Spinal cord (tissue), 10 donors: ENCODE results near the gene DNAJC6. TPM values are rescaled to one million over a fixed set of nuclear protein-coding genes. Genes with fewer than 3 reads are reported as not detected.

ENCODE experiments used
- DNase-seq, 6 donors: peaks; one replicate each; pipeline versions ENCODE4 v3.0.0 to v3.0.0-alpha.2; 2013 to 2015; ENCODE audit warnings: low spot score in 6 of 6, low read depth in 4 of 6
- H3K27ac ChIP-seq: one replicate; pipeline ENCODE4 v1.5.1; 2013; ENCODE audit warnings: low read depth, low read length, control low read depth
- H3K27me3 ChIP-seq: one replicate; pipeline ENCODE4 v1.6.1; 2013; ENCODE audit warnings: low read length; ENCODE audit not compliant: control insufficient read depth, insufficient read depth
- H3K36me3 ChIP-seq: one replicate; pipeline ENCODE4 v1.6.1; 2013; ENCODE audit warnings: low read length; ENCODE audit not compliant: control insufficient read depth, insufficient read depth
- H3K4me1 ChIP-seq: one replicate; pipeline ENCODE4 v1.6.1; 2013; ENCODE audit warnings: low read length; ENCODE audit not compliant: control insufficient read depth, insufficient read depth
- H3K4me3 ChIP-seq: one replicate; pipeline ENCODE4 v1.5.1; 2013; ENCODE audit warnings: low read depth, low read length, control low read depth
- H3K9me3 ChIP-seq: one replicate; pipeline ENCODE4 v1.6.1; 2013; ENCODE audit warnings: low read length; ENCODE audit not compliant: control insufficient read depth, insufficient read depth
- WGBS: methylation state at CpG from one replicate; pipeline ENCODE4 v1.1.5; 2013; ENCODE audit warnings: missing lambda C conversion rate; ENCODE audit not compliant: insufficient coverage; 5-methylcytosine and 5-hydroxymethylcytosine counted together
- polyA plus RNA-seq, 2 donors: library from polyadenylated mRNA; unstranded; fragments of 120-200 nt; gene quantifications; one replicate each; pipeline ENCODE4 v1.2.1, GENCODE V29; 2013; ENCODE audit not compliant: insufficient read length in 2 of 2
- total RNA-seq, 2 donors: library from RNA; depleted of rRNA in 1 of 2; stranded (reverse); fragments of 120-200 nt in 1 of 2; fragments of >200 nt in 1 of 2; gene quantifications; one replicate each; pipeline versions ENCODE4 v1.2.3 to v1.2.4, GENCODE V29; 2013 to 2014
- donor health status: healthy.

Gene DNAJC6
- total and polyA plus RNA-seq, 4 donors = 34.5 to 158 (median 116) TPM

- no peak overlapping the region for H3K4me3 ChIP-seq
- DNase-seq = no peak
- no peaks in the 10 kb centered on the region for H3K4me1 ChIP-seq
- peaks cover 15% of the 10 kb centered on the region for H3K36me3 ChIP-seq
- H3K9me3 ChIP-seq = no peaks in the 10 kb centered on the region
- WGBS = 67% methylated on average over 1 of the region's 3 CpGs
- H3K27me3 ChIP-seq = no peaks in the 10 kb centered on the region
- H3K27ac ChIP-seq = no peak overlapping the region
Measured at GRCh38 chr1:65388908-65389695, 79.8 kb downstream of the DNAJC6 start.

- no peaks in the 10 kb centered on the region for H3K4me1 ChIP-seq
- peaks cover 20% of the 10 kb centered on the region for H3K36me3 ChIP-seq
- no peak overlapping the region for H3K4me3 ChIP-seq
- H3K9me3 ChIP-seq = no peaks in the 10 kb centered on the region
- WGBS = 89% methylated on average over 1 of the region's 7 CpGs
- DNase-seq = no peak
- no peaks in the 10 kb centered on the region for H3K27me3 ChIP-seq
- H3K27ac ChIP-seq = no peak overlapping the region
Measured at GRCh38 chr1:65392497-65392896, 83.2 kb downstream of the DNAJC6 start.

- H3K9me3 ChIP-seq = no peaks in the 10 kb centered on the region
- peaks cover 17% of the 10 kb centered on the region for H3K36me3 ChIP-seq
- no peaks in the 10 kb centered on the region for H3K27me3 ChIP-seq
- no peak overlapping the region for H3K4me3 ChIP-seq
- WGBS = 100% methylated on average over 1 of the region's 2 CpGs
- no peaks in the 10 kb centered on the region for H3K4me1 ChIP-seq
- H3K27ac ChIP-seq = no peak overlapping the region
- no peak for DNase-seq
Measured at GRCh38 chr1:65393347-65393746, 84.0 kb downstream of the DNAJC6 start.

GRCh38 chr1:65393928-65394327 is 84.6 kb downstream of the DNAJC6 start:
- Histone ChIP-seq H3K9me3 (no peaks in the 10 kb centered on the region), H3K27me3 (no peaks in the 10 kb centered on the region), H3K4me3 (no peak overlapping the region), H3K27ac (no peak overlapping the region), H3K4me1 (no peaks in the 10 kb centered on the region), H3K36me3 (peaks cover 14% of the 10 kb centered on the region)
- 75% methylated on average over 1 of the region's 1 CpG for WGBS
- no peak for DNase-seq

GRCh38 chr1:65395887-65396612 is 86.7 kb downstream of the DNAJC6 start:
- H3K9me3 ChIP-seq = no peaks in the 10 kb centered on the region
- no peak for DNase-seq
- 96% methylated on average over 3 of the region's 3 CpGs for WGBS

GRCh38 chr1:65398083-65398482 is 88.7 kb downstream of the DNAJC6 start:
- Histone ChIP-seq H3K36me3 (peaks cover 5% of the 10 kb centered on the region), H3K27me3 (no peaks in the 10 kb centered on the region), H3K4me3 (no peak overlapping the region), H3K27ac (no peak overlapping the region), H3K4me1 (no peaks in the 10 kb centered on the region), H3K9me3 (no peaks in the 10 kb centered on the region)
- no peak for DNase-seq
- WGBS = no CpG with 5 or more reads among the region's 1 CpG

More at GRCh38 chr1:65395887-65396612, 86.7 kb downstream of the DNAJC6 start:
- Histone ChIP-seq H3K4me3 (no peak overlapping the region), H3K27me3 (no peaks in the 10 kb centered on the region), H3K27ac (no peak overlapping the region), H3K4me1 (no peaks in the 10 kb centered on the region), H3K36me3 (peaks cover 10% of the 10 kb centered on the region)

- no peak overlapping the region for H3K27ac ChIP-seq
- peaks cover 5% of the 10 kb centered on the region for H3K36me3 ChIP-seq
- no peak overlapping the region for H3K4me3 ChIP-seq
- no peaks in the 10 kb centered on the region for H3K4me1 ChIP-seq
- no CpG with 5 or more reads among the region's 1 CpG for WGBS
- no peaks in the 10 kb centered on the region for H3K27me3 ChIP-seq
- no peak for DNase-seq
- no peaks in the 10 kb centered on the region for H3K9me3 ChIP-seq
Measured at GRCh38 chr1:65399003-65399402, 89.7 kb downstream of the DNAJC6 start.

- Histone ChIP-seq H3K4me1 (no peaks in the 10 kb centered on the region), H3K27ac (no peak overlapping the region), H3K9me3 (no peaks in the 10 kb centered on the region), H3K27me3 (no peaks in the 10 kb centered on the region), H3K36me3 (peaks cover 6% of the 10 kb centered on the region), H3K4me3 (no peak overlapping the region)
- 95% methylated on average over 2 of the region's 3 CpGs for WGBS
- no peak for DNase-seq
Measured at GRCh38 chr1:65401612-65402011, 92.3 kb downstream of the DNAJC6 start.

- H3K9me3 ChIP-seq = no peaks in the 10 kb centered on the region
- no peak for DNase-seq
- no peak overlapping the region for H3K27ac ChIP-seq
- H3K4me1 ChIP-seq = no peaks in the 10 kb centered on the region
- no peaks in the 10 kb centered on the region for H3K27me3 ChIP-seq
- no peak overlapping the region for H3K4me3 ChIP-seq
- peaks cover 10% of the 10 kb centered on the region for H3K36me3 ChIP-seq
Measured at GRCh38 chr1:65404941-65405340, 95.6 kb downstream of the DNAJC6 start.

GRCh38 chr1:65407877-65408276 is 98.5 kb downstream of the DNAJC6 start:
- no peak for DNase-seq
- WGBS = 67% methylated on average over 1 of the region's 2 CpGs
- H3K4me1 ChIP-seq = no peaks in the 10 kb centered on the region
- H3K4me3 ChIP-seq = no peak overlapping the region
- H3K27ac ChIP-seq = no peak overlapping the region
- peaks cover 10% of the 10 kb centered on the region for H3K36me3 ChIP-seq
- no peaks in the 10 kb centered on the region for H3K9me3 ChIP-seq
- H3K27me3 ChIP-seq = no peaks in the 10 kb centered on the region
